HepG2 (cell line): ENCODE results near the gene JAK1. TPM values are rescaled to one million over a fixed set of nuclear protein-coding genes. Genes with fewer than 3 reads are reported as not detected.

ENCODE experiments used
- BCL6 ChIP-seq: IDR thresholded peaks from 2 replicates; pipeline ENCODE4 v1.6.1; 2016; ENCODE audit warnings: missing genetic modification reagents, missing compliant biosample characterization
- FOXJ3 ChIP-seq: sonication (generic); formaldehyde crosslinking; IDR thresholded peaks from 2 replicates; pipeline ENCODE4 v1.4.0; 2020; ENCODE audit warnings: missing genetic modification reagents, mild to moderate bottlenecking, borderline replicate concordance
- KAT2B ChIP-seq: fragments of 150-350 bp; IDR thresholded peaks from 2 replicates; pipeline ENCODE4 v1.6.1; 2014; ENCODE audit warnings: low read depth, low read length, borderline replicate concordance
- KDM3A ChIP-seq: IDR thresholded peaks from 2 replicates; pipeline ENCODE4 v1.6.1; 2018; ENCODE audit warnings: low read depth, missing compliant biosample characterization
- KLF16 ChIP-seq, 2 experiments: sonication (generic) in 1 of 2; formaldehyde crosslinking in 1 of 2; IDR thresholded peaks; 2 replicates each; pipeline versions ENCODE4 v1.6.1 to v1.8.0; 2016 to 2023; ENCODE audit warnings: missing genetic modification reagents in 2 of 2, missing compliant biosample characterization in 1 of 2
- MATR3 ChIP-seq: sonication (generic); formaldehyde crosslinking; IDR thresholded peaks from 2 replicates; pipeline ENCODE4 v1.4.0; 2020; ENCODE audit warnings: missing genetic modification reagents
- MTA1 ChIP-seq: sonication (generic); formaldehyde crosslinking; IDR thresholded peaks from 2 replicates; pipeline ENCODE4 v1.4.0; 2020; ENCODE audit warnings: missing genetic modification reagents, mild to moderate bottlenecking, borderline replicate concordance
- MYNN ChIP-seq: sonication (generic); formaldehyde crosslinking; IDR thresholded peaks from 2 replicates; pipeline ENCODE4 v1.4.0; 2020; ENCODE audit warnings: mild to moderate bottlenecking, low read depth, missing genetic modification reagents
- NFIC ChIP-seq: IDR thresholded peaks from 2 replicates; pipeline ENCODE4 v1.6.1; 2012; ENCODE audit warnings: mild to moderate bottlenecking, low read length, inconsistent platforms
- RBFOX2 ChIP-seq: fragments of 200-400 bp; formaldehyde crosslinking; IDR thresholded peaks from 2 replicates; pipeline ENCODE4 v1.6.1; 2017; ENCODE audit warnings: low read depth, mild to moderate bottlenecking, low read length
- REL ChIP-seq: sonication (generic); formaldehyde crosslinking; conservative IDR thresholded peaks from 2 replicates; pipeline ENCODE4 v1.8.0; 2022; ENCODE audit warnings: mild to moderate bottlenecking, missing genetic modification reagents, moderate library complexity
- SATB2 ChIP-seq: sonication (generic); formaldehyde crosslinking; IDR thresholded peaks from 2 replicates; pipeline ENCODE4 v1.5.0; 2020; ENCODE audit warnings: missing genetic modification reagents
- TBX2 ChIP-seq: sonication (generic); formaldehyde crosslinking; IDR thresholded peaks from 2 replicates; pipeline ENCODE4 v1.5.0; 2020; ENCODE audit warnings: missing genetic modification reagents, mild to moderate bottlenecking, borderline replicate concordance
- ZFYVE20 ChIP-seq: sonication (generic); formaldehyde crosslinking; IDR thresholded peaks from 2 replicates; pipeline ENCODE4 v1.8.0; 2023; ENCODE audit warnings: low read depth, mild to moderate bottlenecking, moderate library complexity, missing genetic modification reagents, borderline replicate concordance
- ZNF205 ChIP-seq: IDR thresholded peaks from 2 replicates; pipeline ENCODE4 v1.6.1; 2018; ENCODE audit warnings: missing biosample characterization, missing genetic modification reagents
- ZNF335 ChIP-seq: sonication (generic); formaldehyde crosslinking; IDR thresholded peaks from 2 replicates; pipeline ENCODE4 v1.4.0; 2020; ENCODE audit warnings: missing genetic modification reagents
- ZNF343 ChIP-seq: sonication (generic); formaldehyde crosslinking; IDR thresholded peaks from 2 replicates; pipeline ENCODE4 v1.4.0; 2020; ENCODE audit warnings: mild to moderate bottlenecking, missing genetic modification reagents
- ZNF552 ChIP-seq: sonication (generic); formaldehyde crosslinking; IDR thresholded peaks from 2 replicates; pipeline ENCODE4 v1.9.0; 2022; ENCODE audit warnings: missing genetic modification reagents, mild to moderate bottlenecking, borderline replicate concordance
- ZNF605 ChIP-seq: sonication (generic); formaldehyde crosslinking; IDR thresholded peaks from 2 replicates; pipeline ENCODE4 v1.8.0; 2022; ENCODE audit warnings: mild to moderate bottlenecking, missing genetic modification reagents
- ZNF792 ChIP-seq: IDR thresholded peaks from 2 replicates; pipeline ENCODE4 v1.6.1; 2016
- polyA plus RNA-seq, 8 experiments: library from polyadenylated mRNA; depleted of rRNA in 3 of 8; stranded (reverse) in 7 of 8; unstranded in 1 of 8; fragments of >200 nt; fragmentation: Illumina TruSeq in 4 of 8; extraction: Trizol in 4 of 8; gene quantifications; 2 replicates each; pipeline versions ENCODE4 v1.2.1 to v1.2.3, GENCODE V29; 2011 to 2016; ENCODE audit warnings: low read depth in 4 of 8, missing spikeins in 1 of 8, mixed read lengths in 1 of 8; ENCODE audit not compliant: insufficient read depth in 1 of 8
- total RNA-seq, 5 experiments: library from RNA; depleted of rRNA; stranded (reverse); fragments of >200 nt; fragmentation: Illumina TruSeq; extraction: Trizol; gene quantifications; 2 replicates each; pipeline ENCODE4 v1.2.3, GENCODE V29; 2016; ENCODE audit warnings: low read depth in 1 of 5
- TF ChIP-seq, protein P1 (sequence below): sonication (generic); formaldehyde crosslinking; conservative IDR thresholded peaks from 2 replicates; pipeline ENCODE4 v1.5.0; 2020; ENCODE audit warnings: missing genetic modification reagents
- TF ChIP-seq, protein P2 (sequence below): sonication (generic); formaldehyde crosslinking; IDR thresholded peaks from 2 replicates; pipeline ENCODE4 v1.5.1; 2020; ENCODE audit warnings: missing genetic modification reagents, mild to moderate bottlenecking, borderline replicate concordance
- TF ChIP-seq, protein P3 (sequence below): sonication (generic); formaldehyde crosslinking; IDR thresholded peaks from 2 replicates; pipeline ENCODE4 v1.4.0; 2020; ENCODE audit warnings: missing genetic modification reagents
- TF ChIP-seq, protein P4 (sequence below): sonication (generic); formaldehyde crosslinking; IDR thresholded peaks from 2 replicates; pipeline ENCODE4 v1.4.0; 2020; ENCODE audit warnings: missing genetic modification reagents, borderline replicate concordance

JAK1 gene
- total and polyA plus RNA-seq, 2 of the 13 experiments (the other 11 are each of a cell fraction or from before 2014, with no cell fraction given) = 23.9 to 42.4 TPM

DNA sequence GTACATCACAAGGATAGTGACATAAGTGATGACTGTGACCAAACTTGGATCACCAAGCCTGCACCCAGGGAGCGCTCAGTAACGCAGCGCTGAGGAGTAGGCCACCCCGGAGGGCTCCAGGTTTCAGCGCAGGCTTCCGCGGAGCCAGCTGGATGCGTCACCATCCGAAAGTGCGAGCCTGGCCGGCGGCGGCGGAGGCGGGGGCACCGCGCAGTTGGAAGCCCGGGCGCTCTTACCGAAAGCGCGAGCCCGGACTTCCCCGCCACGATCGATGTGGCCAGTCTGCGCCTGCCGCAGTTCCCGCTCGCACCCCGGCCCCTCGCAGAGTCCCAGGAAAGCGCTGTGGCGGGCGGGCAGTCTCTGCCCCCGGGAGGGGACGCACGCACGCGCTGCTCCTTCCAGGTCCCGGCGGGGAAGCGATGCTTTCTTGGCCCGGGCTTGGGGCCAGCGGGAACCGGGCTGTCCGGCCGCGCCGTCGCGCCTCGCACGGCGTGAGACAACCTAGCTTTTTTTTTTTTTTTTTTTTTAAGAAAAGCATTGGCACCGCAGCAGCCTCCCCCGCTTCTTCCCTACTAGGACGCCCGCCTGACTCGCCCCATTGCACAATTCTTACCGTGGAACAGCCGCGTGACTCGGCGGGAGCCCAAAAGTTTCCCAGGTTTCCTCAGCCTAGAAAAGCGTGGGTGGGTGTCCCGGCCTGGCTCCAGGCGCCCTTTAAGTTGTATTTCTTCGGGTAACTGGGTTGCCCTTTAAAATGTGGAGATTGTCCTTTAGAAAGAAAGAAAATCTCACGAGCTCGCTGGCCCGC lies 36.4 kb upstream of the JAK1 start (continued):
- TF ChIP-seq, protein P1, sequence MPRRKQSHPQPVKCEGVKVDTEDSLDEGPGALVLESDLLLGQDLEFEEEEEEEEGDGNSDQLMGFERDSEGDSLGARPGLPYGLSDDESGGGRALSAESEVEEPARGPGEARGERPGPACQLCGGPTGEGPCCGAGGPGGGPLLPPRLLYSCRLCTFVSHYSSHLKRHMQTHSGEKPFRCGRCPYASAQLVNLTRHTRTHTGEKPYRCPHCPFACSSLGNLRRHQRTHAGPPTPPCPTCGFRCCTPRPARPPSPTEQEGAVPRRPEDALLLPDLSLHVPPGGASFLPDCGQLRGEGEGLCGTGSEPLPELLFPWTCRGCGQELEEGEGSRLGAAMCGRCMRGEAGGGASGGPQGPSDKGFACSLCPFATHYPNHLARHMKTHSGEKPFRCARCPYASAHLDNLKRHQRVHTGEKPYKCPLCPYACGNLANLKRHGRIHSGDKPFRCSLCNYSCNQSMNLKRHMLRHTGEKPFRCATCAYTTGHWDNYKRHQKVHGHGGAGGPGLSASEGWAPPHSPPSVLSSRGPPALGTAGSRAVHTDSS (CRISPR knock-in tag) = no peak
- TF ChIP-seq RBFOX2 (0 out of 2 replicates have a peak, but pooled peaks have one; percentile 24), ZNF552 (CRISPR knock-in tag) (no peak), KLF16 (CRISPR knock-in tag; IDR thresholded peaks at IDR 0.05) (0 out of 4 replicates have a peak, but pooled peaks of 1 of the 2 experiments have one; percentile 22), ZNF605 (0 out of 2 replicates have a peak, but pooled peaks have one; percentile 46), MTA1 (peak; percentile 22; the same call in 1 of the 2 replicates), SATB2 (CRISPR knock-in tag) (no peak), TBX2 (CRISPR knock-in tag) (peak; percentile 31; the same call in 1 of the 2 replicates), KAT2B (no peak), BCL6 (CRISPR knock-in tag) (peak; percentile 94), ZNF205 (CRISPR knock-in tag) (0 out of 2 replicates have a peak, but pooled peaks have one; percentile 64), ZNF335 (CRISPR knock-in tag) (no peak), MYNN (CRISPR knock-in tag) (no peak), REL (no peak), FOXJ3 (CRISPR knock-in tag) (no peak), KDM3A (CRISPR knock-in tag) (0 out of 2 replicates have a peak, but pooled peaks have one; percentile 61), NFIC (no peak), MATR3 (CRISPR knock-in tag) (no peak), ZNF792 (CRISPR knock-in tag) (no peak), ZNF343 (CRISPR knock-in tag) (no peak), ZFYVE20 (CRISPR knock-in tag) (no peak)
- TF ChIP-seq, protein P2, sequence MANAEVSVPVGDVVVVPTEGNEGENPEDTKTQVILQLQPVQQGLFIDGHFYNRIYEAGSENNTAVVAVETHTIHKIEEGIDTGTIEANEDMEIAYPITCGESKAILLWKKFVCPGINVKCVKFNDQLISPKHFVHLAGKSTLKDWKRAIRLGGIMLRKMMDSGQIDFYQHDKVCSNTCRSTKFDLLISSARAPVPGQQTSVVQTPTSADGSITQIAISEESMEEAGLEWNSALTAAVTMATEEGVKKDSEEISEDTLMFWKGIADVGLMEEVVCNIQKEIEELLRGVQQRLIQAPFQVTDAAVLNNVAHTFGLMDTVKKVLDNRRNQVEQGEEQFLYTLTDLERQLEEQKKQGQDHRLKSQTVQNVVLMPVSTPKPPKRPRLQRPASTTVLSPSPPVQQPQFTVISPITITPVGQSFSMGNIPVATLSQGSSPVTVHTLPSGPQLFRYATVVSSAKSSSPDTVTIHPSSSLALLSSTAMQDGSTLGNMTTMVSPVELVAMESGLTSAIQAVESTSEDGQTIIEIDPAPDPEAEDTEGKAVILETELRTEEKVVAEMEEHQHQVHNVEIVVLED = 0 out of 2 replicates have a peak, but pooled peaks have one; percentile 23
- TF ChIP-seq, protein P3, sequence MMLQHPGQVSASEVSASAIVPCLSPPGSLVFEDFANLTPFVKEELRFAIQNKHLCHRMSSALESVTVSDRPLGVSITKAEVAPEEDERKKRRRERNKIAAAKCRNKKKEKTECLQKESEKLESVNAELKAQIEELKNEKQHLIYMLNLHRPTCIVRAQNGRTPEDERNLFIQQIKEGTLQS (CRISPR knock-in tag) = 0 out of 2 replicates have a peak, but pooled peaks have one; percentile 16
- TF ChIP-seq, protein P4, sequence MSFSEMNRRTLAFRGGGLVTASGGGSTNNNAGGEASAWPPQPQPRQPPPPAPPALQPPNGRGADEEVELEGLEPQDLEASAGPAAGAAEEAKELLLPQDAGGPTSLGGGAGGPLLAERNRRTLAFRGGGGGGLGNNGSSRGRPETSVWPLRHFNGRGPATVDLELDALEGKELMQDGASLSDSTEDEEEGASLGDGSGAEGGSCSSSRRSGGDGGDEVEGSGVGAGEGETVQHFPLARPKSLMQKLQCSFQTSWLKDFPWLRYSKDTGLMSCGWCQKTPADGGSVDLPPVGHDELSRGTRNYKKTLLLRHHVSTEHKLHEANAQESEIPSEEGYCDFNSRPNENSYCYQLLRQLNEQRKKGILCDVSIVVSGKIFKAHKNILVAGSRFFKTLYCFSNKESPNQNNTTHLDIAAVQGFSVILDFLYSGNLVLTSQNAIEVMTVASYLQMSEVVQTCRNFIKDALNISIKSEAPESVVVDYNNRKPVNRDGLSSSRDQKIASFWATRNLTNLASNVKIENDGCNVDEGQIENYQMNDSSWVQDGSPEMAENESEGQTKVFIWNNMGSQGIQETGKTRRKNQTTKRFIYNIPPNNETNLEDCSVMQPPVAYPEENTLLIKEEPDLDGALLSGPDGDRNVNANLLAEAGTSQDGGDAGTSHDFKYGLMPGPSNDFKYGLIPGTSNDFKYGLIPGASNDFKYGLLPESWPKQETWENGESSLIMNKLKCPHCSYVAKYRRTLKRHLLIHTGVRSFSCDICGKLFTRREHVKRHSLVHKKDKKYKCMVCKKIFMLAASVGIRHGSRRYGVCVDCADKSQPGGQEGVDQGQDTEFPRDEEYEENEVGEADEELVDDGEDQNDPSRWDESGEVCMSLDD (CRISPR knock-in tag) = no peak
